Activated CD4-positive, alpha-beta T cell treated with anti-CD3 and anti-CD28 coated beads for 36 hours (primary cell): ENCODE results near the gene THBS1. TPM values are rescaled to one million over a fixed set of nuclear protein-coding genes. Genes with fewer than 3 reads are reported as not detected.

Experiments
- ATAC-seq: fragments of 200-7000 bp; cut with Tn5 transposase; one replicate; pipeline ENCODE4 v1.10.0; 2021; ENCODE audit warnings: mild to moderate bottlenecking, moderate library complexity
- CTCF ChIA-PET: fragments of 350-600 bp; sonication (Branson Sonifier 250); formaldehyde crosslinking; loops from one replicate; lab custom pipeline; 2021; ENCODE audit warnings: antibody characterized with exemption; lab: Charles Lee
- POLR2A ChIA-PET: fragments of 350-600 bp; sonication (Branson Sonifier 250); formaldehyde crosslinking; loops from one replicate; lab custom pipeline; 2021; ENCODE audit warnings: antibody characterized with exemption, inconsistent platforms; lab: Charles Lee
- DNase-seq: peaks from one replicate; pipeline ENCODE4 v3.0.0-alpha.2; 2020
- H3K27ac Mint-ChIP-seq: one replicate; pipeline ENCODE4 v1.8.0; 2021; ENCODE audit warnings: mixed read lengths
- H3K27me3 Mint-ChIP-seq: one replicate; pipeline ENCODE4 v1.8.0; 2021; ENCODE audit warnings: mixed read lengths
- H3K36me3 Mint-ChIP-seq: one replicate; pipeline ENCODE4 v1.8.0; 2021; ENCODE audit warnings: low read depth, mixed read lengths
- H3K4me1 Mint-ChIP-seq: one replicate; pipeline ENCODE4 v1.8.0; 2021; ENCODE audit warnings: mixed read lengths
- H3K4me3 Mint-ChIP-seq: one replicate; pipeline ENCODE4 v1.8.0; 2021; ENCODE audit warnings: mild to moderate bottlenecking, moderate library complexity, mixed read lengths
- H3K9me3 Mint-ChIP-seq: one replicate; pipeline ENCODE4 v1.8.0; 2021; ENCODE audit warnings: low read depth, mixed read lengths
- intact Hi-C, 2 experiments: fragments of 100-400 bp; cut with DNase I in 1 of 2; cut with micrococcal nuclease in 1 of 2; formaldehyde crosslinking; loops; one replicate each; pipeline versions ENCODE4 v1.14.2 to v1.15.1; 2022 to 2024; cut with DNase I, micrococcal nuclease
- total RNA-seq, 2 experiments: library from RNA; stranded (reverse); gene quantifications; one replicate each; pipeline ENCODE4 v1.2.3, GENCODE V29; 2021

The THBS1 gene
- total RNA-seq, 2 experiments from 2014 or later, result 0.23 to 0.57 TPM

DNA sequence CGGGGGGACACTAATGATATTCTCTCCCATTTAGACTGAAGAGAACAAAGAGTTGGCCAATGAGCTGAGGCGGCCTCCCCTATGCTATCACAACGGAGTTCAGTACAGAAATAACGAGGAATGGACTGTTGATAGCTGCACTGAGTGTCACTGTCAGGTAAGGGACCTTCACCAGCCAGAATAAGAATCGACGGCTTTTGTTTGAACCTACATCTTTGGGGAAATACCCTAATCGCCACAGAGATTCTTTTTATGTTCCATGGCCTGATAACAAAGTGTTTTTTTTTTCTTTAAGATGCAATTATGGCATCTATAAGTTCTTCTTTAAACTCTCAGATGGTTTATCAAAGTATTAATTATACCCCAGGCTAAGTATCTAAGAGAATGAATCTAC is 3.4 kb downstream of the THBS1 start:
- ChIA-PET POLR2A (interaction anchor here (0.6 kb wide), 1 partner anchor 12 kb away, joined by 3 read pairs; no protein-coding TSS in a partner anchor), CTCF (interaction anchor here (0.7 to 3.8 kb wide), 5 partner anchors 10 to 452 kb away, joined by 3 to 37 read pairs (median 4); no protein-coding TSS in a partner anchor)
- no peak for DNase-seq
- ATAC-seq, result no peak
- peaks cover 13% of the 10 kb centered on the region for H3K4me1 Mint-ChIP-seq
- H3K27me3 Mint-ChIP-seq, result peaks cover 36% of the 10 kb centered on the region
- intact Hi-C loops, result loop anchor here (5.0 kb wide), 6 partner anchors 103 to 877 kb away; no protein-coding TSS in a partner anchor
- H3K4me3 Mint-ChIP-seq, result no peak overlapping the region
- H3K36me3 Mint-ChIP-seq, result no peaks in the 10 kb centered on the region
- no peaks in the 10 kb centered on the region for H3K9me3 Mint-ChIP-seq
- no peak overlapping the region for H3K27ac Mint-ChIP-seq

DNA sequence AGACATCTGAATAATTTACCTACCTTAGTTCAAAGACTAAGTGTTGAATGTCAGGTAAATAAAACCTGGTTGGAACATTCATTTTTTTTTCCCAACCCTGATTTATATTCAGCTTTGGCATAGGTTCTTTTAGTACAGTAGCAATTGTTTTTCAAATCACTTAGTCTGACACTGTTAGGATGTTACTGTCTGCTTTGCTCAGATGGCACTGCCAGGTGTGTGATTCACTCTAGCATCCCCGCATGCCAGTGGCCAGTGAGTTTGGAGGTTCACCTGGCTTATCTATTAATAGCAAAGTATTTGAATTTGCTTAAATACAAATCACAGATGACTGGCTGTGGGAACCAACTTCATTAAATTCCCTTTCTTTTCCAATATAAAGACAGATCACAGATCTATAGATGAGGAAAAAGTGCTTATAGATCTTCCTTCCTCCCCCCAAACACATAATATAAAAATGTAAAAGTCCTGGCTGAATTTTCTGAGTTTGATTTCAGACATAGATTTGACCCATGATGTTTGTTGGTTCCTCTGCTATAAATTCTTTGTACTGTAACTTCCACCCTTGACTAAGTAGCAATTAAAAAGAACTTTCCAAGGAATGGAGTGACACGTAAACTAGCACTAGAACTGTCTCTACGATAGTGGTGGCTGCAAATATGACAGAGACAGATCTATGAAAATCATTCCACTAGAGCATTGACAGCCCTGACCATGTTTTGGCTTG is 3.9 kb downstream of the THBS1 start:
- ChIA-PET CTCF (interaction anchor here (0.7 to 3.8 kb wide), 5 partner anchors 45 to 174 kb away, joined by 3 to 37 read pairs (median 4); no protein-coding TSS in a partner anchor), POLR2A (no interaction called here)
- DNase-seq (no peak), ATAC-seq (no peak)
- H3K27me3 Mint-ChIP-seq, result peaks cover 30% of the 10 kb centered on the region
- H3K4me1 Mint-ChIP-seq, result peaks cover 9% of the 10 kb centered on the region
- no peak overlapping the region for H3K4me3 Mint-ChIP-seq
- intact Hi-C loops, result loop anchor here (5.0 kb wide), 6 partner anchors 102 to 878 kb away; no protein-coding TSS in a partner anchor
- no peaks in the 10 kb centered on the region for H3K9me3 Mint-ChIP-seq
- no peak overlapping the region for H3K27ac Mint-ChIP-seq
- H3K36me3 Mint-ChIP-seq, result no peaks in the 10 kb centered on the region

DNA sequence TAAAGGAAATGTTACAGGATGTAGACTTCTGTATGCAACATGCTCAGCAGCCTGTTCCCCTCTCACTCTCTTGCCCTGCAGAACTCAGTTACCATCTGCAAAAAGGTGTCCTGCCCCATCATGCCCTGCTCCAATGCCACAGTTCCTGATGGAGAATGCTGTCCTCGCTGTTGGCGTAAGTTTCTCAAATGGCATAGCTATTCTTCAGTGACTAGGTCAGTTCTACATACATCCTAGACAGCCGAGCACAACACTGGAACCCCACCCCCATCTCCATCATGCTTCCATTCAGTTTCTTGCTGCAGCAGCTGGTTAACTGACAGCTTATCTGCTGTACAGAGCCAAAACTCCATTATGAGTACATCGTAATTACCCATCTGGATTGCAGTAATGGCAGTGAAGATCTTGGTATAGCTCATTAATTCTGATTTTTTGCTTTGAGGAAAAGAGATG is 4.5 kb downstream of the THBS1 start:
- Mint-ChIP-seq H3K4me1 (peaks cover 7% of the 10 kb centered on the region), H3K9me3 (no peaks in the 10 kb centered on the region), H3K36me3 (no peaks in the 10 kb centered on the region), H3K4me3 (no peak overlapping the region), H3K27me3 (peaks cover 28% of the 10 kb centered on the region), H3K27ac (no peak overlapping the region)
- DNase-seq, result no peak
- ATAC-seq, result no peak
- CTCF ChIA-PET, result interaction anchor here (0.7 to 1.5 kb wide), 4 partner anchors 22 to 174 kb away, joined by 3 to 11 read pairs (median 4); no protein-coding TSS in a partner anchor
- POLR2A ChIA-PET, result no interaction called here
- intact Hi-C loops, result no loop called here

DNA sequence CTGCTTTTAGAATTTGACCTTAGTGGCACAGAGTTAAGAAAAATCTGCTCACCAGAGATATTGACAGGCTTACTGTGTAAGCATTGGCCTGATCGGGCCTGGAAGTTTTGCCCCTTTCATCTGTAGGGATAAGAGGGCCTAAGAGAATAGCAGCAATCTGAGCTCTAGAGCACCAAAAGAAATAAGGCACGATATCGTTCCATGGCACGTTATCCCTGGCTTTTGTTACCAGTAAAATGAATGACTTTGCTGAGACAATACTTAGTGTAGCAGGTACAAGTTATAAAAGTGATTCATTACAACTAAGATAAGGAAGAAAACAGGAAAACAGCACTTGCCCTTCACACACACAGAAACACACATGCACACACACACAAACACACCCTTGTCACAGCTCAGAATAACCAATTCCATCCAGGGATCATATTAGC is 5.0 kb downstream of the THBS1 start:
- intact Hi-C loops, result no loop called here
- H3K4me3 Mint-ChIP-seq, result no peak overlapping the region
- no peaks in the 10 kb centered on the region for H3K9me3 Mint-ChIP-seq
- ChIA-PET POLR2A (no interaction called here), CTCF (interaction anchor here (0.7 to 1.5 kb wide), 4 partner anchors 22 to 173 kb away, joined by 3 to 11 read pairs (median 4); no protein-coding TSS in a partner anchor)
- DNase-seq (no peak), ATAC-seq (no peak)
- H3K27ac Mint-ChIP-seq, result no peak overlapping the region
- H3K27me3 Mint-ChIP-seq, result peaks cover 28% of the 10 kb centered on the region
- H3K36me3 Mint-ChIP-seq, result no peaks in the 10 kb centered on the region
- H3K4me1 Mint-ChIP-seq, result peaks cover 7% of the 10 kb centered on the region

DNA sequence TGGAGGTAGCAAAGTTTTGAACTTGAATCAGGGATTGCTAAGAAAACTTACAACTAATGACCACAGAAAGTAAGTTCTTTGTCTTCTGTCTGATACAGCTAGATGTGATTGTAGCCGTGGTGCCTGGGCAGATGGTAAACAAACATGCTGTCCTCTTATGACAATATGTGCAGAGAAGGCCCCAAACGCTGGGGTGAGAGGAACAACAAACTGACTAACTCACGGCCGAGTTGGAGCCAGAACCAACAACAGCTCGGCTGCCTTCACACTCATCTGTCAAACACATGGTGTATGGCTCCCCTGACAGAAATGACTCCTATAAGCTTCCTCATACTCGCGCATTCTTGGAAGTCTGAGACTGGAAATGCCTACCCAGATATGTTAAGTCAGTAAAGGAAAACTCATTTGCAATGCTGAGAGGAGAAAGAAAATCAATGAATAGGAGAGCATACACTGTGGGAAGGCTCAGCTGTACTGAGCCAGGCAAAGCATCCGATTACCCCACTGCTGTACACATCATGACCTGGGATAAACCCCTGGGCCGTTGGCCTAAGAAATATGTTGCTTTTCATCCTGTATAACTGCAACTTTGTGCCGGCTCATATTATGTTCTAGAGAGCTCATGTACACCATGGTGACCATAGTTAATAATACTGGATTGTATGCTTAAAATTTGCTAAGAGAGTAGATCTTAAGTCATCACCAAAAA is 5.7 kb downstream of the THBS1 start:
- ChIA-PET CTCF (interaction anchor here (1.2 to 1.5 kb wide), 3 partner anchors 117 to 173 kb away, joined by 3 to 11 read pairs (median 5); no protein-coding TSS in a partner anchor), POLR2A (no interaction called here)
- H3K27me3 Mint-ChIP-seq, result peaks cover 22% of the 10 kb centered on the region
- ATAC-seq (no peak), DNase-seq (no peak)
- no peak overlapping the region for H3K27ac Mint-ChIP-seq
- H3K9me3 Mint-ChIP-seq, result no peaks in the 10 kb centered on the region
- H3K36me3 Mint-ChIP-seq, result no peaks in the 10 kb centered on the region
- peaks cover 2% of the 10 kb centered on the region for H3K4me1 Mint-ChIP-seq
- no peak overlapping the region for H3K4me3 Mint-ChIP-seq
- intact Hi-C loops, result no loop called here

DNA sequence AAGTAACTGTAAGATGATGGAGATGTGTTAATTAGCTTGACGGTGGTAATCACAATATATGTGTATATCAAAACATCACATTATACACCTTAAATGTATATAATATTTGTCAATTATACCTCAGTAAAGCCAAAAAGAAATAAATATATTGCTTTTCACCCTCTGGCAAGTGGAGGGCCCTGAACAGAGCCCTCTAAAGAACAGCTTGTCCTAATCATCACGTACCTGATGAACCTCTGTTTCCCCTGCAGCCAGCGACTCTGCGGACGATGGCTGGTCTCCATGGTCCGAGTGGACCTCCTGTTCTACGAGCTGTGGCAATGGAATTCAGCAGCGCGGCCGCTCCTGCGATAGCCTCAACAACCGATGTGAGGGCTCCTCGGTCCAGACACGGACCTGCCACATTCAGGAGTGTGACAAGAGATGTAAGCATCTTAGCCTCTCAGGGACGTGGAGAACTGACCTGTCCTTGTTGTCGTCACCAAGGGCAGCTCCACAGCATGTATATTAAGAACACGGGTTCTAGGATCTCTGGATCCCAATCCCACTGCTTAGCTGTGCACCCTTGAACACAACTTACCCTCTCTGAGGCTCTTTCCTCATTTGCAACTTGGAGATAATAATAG is 6.3 kb downstream of the THBS1 start:
- CTCF ChIA-PET, result no interaction called here
- Mint-ChIP-seq H3K27ac (no peak overlapping the region), H3K27me3 (peaks cover 16% of the 10 kb centered on the region), H3K9me3 (no peaks in the 10 kb centered on the region), H3K36me3 (no peaks in the 10 kb centered on the region), H3K4me1 (no peaks in the 10 kb centered on the region), H3K4me3 (no peak overlapping the region)
- ATAC-seq, result no peak
- intact Hi-C loops, result no loop called here
- POLR2A ChIA-PET, result no interaction called here
- DNase-seq, result no peak

DNA sequence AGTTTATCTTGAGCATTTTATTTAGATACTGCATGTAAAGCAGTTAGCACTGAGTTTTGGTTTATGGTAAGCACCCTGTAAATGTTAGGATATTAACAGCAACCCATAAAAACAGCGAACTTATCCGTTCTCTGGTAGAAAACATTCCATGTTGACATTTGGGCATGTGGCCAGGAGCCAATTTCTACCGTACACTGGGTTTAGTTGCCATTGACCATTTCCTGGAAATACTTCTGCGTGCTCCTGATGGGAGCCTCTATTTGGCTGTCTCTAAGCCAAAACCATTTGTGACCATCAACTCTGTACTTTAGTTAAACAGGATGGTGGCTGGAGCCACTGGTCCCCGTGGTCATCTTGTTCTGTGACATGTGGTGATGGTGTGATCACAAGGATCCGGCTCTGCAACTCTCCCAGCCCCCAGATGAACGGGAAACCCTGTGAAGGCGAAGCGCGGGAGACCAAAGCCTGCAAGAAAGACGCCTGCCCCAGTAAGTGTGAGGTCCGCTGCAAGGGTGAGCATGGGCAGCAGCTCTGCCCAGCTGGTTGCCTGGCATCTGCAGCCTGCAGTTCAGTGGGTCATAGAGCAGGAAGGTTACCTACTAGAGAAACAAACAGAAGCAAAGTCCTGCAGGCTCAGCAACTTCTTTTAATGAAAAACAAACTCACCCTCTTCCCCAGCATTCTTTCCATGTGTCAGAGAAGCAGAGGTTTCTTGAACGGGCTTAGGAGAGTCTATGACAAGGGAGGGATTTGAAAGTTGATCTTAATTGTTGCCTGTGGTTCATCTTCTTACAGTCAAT is 7.1 kb downstream of the THBS1 start:
- ChIA-PET CTCF (interaction anchor here (1.0 kb wide), 1 partner anchor 9 kb away, joined by 4 read pairs; no protein-coding TSS in a partner anchor), POLR2A (no interaction called here)
- ATAC-seq (no peak), DNase-seq (no peak)
- Mint-ChIP-seq H3K9me3 (no peaks in the 10 kb centered on the region), H3K27ac (no peak overlapping the region), H3K36me3 (no peaks in the 10 kb centered on the region), H3K4me1 (no peaks in the 10 kb centered on the region), H3K4me3 (no peak overlapping the region), H3K27me3 (peaks cover 14% of the 10 kb centered on the region)
- intact Hi-C loops, result no loop called here

DNA sequence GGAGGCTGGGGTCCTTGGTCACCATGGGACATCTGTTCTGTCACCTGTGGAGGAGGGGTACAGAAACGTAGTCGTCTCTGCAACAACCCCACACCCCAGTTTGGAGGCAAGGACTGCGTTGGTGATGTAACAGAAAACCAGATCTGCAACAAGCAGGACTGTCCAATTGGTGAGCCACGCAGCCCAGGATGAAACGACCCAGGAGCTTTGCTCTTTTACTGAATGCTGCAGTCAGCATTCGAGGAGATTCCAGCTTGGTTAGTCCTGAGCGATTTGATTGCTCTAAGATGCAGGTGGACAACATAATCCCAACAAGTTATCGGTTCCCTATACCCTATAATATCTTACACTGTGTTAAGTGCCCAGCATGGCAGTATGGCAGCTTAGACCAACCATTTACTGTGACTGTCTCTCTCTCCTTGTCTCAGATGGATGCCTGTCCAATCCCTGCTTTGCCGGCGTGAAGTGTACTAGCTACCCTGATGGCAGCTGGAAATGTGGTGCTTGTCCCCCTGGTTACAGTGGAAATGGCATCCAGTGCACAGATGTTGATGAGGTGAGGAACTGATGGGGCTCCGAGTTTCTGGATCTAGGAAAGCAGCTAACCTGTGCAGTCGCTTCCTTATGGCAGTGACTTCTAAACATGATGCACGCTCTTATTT is 7.8 kb downstream of the THBS1 start:
- ATAC-seq (no peak), DNase-seq (no peak)
- Mint-ChIP-seq H3K9me3 (no peaks in the 10 kb centered on the region), H3K4me1 (no peaks in the 10 kb centered on the region), H3K27ac (no peak overlapping the region), H3K36me3 (no peaks in the 10 kb centered on the region), H3K27me3 (peaks cover 14% of the 10 kb centered on the region), H3K4me3 (no peak overlapping the region)
- CTCF ChIA-PET, result interaction anchor here (1.0 kb wide), 1 partner anchor 10 kb away, joined by 4 read pairs; no protein-coding TSS in a partner anchor
- intact Hi-C loops, result no loop called here
- POLR2A ChIA-PET, result no interaction called here

DNA sequence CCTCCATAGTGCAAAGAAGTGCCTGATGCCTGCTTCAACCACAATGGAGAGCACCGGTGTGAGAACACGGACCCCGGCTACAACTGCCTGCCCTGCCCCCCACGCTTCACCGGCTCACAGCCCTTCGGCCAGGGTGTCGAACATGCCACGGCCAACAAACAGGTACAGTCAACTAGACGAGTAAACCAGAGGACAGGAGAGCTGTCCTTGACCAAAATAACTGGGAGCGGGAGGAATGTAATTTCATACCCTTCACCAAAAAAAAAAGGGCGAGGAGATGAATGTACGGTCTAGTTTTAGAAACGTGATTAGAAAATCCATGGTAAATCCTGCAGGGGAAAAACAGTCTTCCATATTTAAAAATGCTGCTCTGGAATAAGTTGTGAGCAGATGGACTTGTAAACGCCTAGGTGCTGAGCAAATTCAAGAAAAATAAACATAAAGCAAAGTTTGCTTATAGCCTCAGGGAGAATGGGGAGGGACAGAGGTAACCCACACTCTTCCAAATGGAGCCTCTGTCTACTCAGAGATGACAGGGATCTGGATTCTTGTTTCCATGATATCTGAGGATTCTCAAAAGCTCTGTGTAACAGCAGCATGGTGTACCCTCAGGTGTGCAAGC is 8.4 kb downstream of the THBS1 start:
- no peaks in the 10 kb centered on the region for H3K9me3 Mint-ChIP-seq
- no peaks in the 10 kb centered on the region for H3K36me3 Mint-ChIP-seq
- no peak overlapping the region for H3K4me3 Mint-ChIP-seq
- intact Hi-C loops, result no loop called here
- peaks cover 7% of the 10 kb centered on the region for H3K27me3 Mint-ChIP-seq
- CTCF ChIA-PET, result interaction anchor here (1.0 kb wide), 1 partner anchor 11 kb away, joined by 4 read pairs; no protein-coding TSS in a partner anchor
- no peak for ATAC-seq
- DNase-seq, result no peak
- peaks cover 3% of the 10 kb centered on the region for H3K4me1 Mint-ChIP-seq
- POLR2A ChIA-PET, result no interaction called here
- no peak overlapping the region for H3K27ac Mint-ChIP-seq
